Uterus (tissue), 2 donors: ENCODE results near the gene INO80E.

Source experiments
- POLR2A ChIP-seq, 2 donors: fragments of 450-650 bp; IDR thresholded peaks; one replicate each; pipeline ENCODE4 v1.6.1; 2016; ENCODE audit warnings: antibody characterized with exemption in 2 of 2, mild to moderate bottlenecking in 1 of 2, moderate library complexity in 1 of 2
- TF ChIP-seq, protein P1 (sequence below), 4 experiments: fragments of 200-600 bp in 2 of 4; fragments of 450-650 bp in 2 of 4; sonication (generic) in 2 of 4; IDR thresholded peaks; one replicate each; pipeline ENCODE4 v1.5.1; 2016 to 2019; ENCODE audit warnings: antibody characterized with exemption in 4 of 4, mild to moderate bottlenecking in 2 of 4, moderate library complexity in 1 of 4

- TF ChIP-seq, protein P1, sequence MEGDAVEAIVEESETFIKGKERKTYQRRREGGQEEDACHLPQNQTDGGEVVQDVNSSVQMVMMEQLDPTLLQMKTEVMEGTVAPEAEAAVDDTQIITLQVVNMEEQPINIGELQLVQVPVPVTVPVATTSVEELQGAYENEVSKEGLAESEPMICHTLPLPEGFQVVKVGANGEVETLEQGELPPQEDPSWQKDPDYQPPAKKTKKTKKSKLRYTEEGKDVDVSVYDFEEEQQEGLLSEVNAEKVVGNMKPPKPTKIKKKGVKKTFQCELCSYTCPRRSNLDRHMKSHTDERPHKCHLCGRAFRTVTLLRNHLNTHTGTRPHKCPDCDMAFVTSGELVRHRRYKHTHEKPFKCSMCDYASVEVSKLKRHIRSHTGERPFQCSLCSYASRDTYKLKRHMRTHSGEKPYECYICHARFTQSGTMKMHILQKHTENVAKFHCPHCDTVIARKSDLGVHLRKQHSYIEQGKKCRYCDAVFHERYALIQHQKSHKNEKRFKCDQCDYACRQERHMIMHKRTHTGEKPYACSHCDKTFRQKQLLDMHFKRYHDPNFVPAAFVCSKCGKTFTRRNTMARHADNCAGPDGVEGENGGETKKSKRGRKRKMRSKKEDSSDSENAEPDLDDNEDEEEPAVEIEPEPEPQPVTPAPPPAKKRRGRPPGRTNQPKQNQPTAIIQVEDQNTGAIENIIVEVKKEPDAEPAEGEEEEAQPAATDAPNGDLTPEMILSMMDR (IDR thresholded peaks at IDR 0.05): no peak
- TF ChIP-seq POLR2A (IDR thresholded peaks at IDR 0.05): no peak
Measured at GRCh38 chr16:30002614-30003346, 6.7 kb downstream of the INO80E start.
